ENCODE data around the gene LRP1. TPM values are rescaled to one million over a fixed set of nuclear protein-coding genes. Genes with fewer than 3 reads are reported as not detected.

LRP1 gene
- total RNA-seq, 1 experiment from 2014 or later = 25.1 TPM

DNA sequence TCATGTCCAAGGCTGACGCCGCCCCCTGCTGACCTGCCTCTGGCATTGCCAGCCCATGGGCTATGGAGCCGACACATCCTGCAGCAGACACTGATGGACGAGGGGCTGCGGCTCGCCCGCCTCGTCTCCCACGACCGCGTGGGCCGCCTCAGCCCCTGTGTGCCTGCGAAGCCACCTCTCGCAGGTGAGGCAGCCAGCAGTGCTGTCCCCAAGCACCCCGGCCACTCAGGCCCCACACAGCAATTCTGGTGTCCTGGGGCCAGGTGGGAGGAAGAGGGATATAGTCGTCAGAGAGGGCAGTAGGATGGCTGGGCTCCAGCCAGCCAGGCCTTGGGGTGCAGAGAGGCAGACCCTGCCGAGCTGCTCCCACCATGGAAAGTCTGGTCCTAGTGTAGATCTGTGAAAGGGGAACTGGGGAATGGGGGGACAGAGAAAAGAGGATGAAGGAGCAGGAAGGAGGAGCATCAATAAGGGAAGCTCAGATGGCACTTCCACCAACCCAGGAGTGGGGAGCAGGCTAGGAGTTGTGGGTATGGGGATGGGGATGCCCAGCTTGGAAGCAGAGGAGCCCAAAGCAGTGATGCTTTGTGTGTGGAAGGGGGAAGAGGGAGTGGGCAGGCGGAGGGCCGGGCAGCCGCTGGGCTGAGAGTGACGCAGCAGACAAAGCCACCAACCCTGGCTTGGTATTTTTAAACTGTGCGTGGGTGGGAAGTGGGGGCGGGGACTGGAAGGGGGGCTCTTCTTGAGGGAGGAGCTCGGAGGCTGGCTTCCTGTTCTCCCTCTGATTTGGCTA is 34.7 kb upstream of the LRP1 start:
- in situ Hi-C loops (cut with HindIII; ENCODE audit: low sequenced_read_pairs) = no loop called here
- peak; percentile 64 for DNase-seq (ENCODE audit: low spot score)

- in situ Hi-C loops (cut with HindIII; ENCODE audit: low sequenced_read_pairs) = no loop called here
- no peak for DNase-seq (ENCODE audit: low spot score)
Measured at GRCh38 chr12:57094208-57095160, 33.8 kb upstream of the LRP1 start.

DNA sequence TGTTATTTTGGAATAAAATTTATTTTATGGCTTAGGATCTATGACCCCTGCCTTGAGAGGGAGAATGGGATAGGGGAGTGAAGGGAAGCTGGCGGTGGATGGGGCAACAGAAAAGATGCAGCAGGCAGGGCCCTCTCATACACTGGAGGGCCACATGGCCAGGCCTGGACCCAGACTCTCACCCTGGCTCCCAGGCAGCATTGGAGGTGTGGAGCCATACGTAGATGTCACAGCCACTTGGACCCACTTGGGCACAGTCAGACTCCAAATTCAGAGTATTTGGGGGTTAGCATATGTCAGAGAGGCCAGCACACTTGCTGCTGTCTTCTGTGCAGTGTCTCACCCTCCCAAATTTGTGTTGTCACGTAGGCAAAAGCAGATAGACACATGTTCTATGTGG is 32.8 kb upstream of the LRP1 start:
- DNase-seq (ENCODE audit: low spot score) = no peak
- in situ Hi-C loops (cut with HindIII; ENCODE audit: low sequenced_read_pairs) = no loop called here

DNA sequence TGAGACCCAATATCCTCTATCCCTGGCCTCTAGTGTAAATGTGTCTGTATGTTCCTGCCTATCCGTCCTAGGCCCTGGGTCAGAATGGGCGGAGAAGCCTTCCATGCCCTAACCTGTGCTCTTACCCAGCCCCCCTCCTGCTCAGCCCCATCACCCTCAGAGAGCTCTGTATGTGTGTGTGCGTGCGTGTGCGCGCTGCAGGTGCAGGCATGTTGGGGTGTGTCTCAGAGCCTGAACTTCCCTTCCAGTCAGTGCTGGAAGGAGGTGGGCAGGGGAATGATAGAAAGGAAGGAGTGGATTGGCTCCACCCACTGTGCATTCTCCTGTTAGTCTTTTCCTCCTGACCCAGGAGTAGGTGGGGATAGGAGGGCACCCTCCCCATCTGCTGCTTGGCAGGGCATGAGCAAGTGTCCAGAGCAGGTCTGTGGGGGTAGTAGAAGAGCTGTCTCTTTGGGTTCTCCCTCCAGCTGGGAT is 32.1 kb upstream of the LRP1 start:
- peak; percentile 41 for DNase-seq (ENCODE audit: low spot score)
- in situ Hi-C loops (cut with HindIII; ENCODE audit: low sequenced_read_pairs) = no loop called here

GRCh38 chr12:57096748-57097553 is 31.3 kb upstream of the LRP1 start:
- no peak for DNase-seq (ENCODE audit: low spot score)
- in situ Hi-C loops (cut with HindIII; ENCODE audit: low sequenced_read_pairs) = no loop called here

DNA sequence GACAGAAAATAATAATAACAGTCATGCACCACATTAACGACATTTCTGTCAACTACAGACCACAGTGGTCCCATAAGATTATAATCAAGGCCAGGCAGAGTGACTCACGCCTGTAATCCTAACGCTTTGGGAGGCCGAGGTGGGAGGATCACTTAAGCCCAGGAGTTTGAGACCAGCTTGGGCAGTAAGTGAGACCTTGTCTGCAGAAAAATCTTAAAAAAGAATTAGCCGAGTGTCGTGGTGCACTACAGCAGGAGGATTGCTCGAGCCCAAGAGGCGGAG is 30.8 kb upstream of the LRP1 start:
- DNase-seq (ENCODE audit: low spot score) = no peak
- in situ Hi-C loops (cut with HindIII; ENCODE audit: low sequenced_read_pairs) = no loop called here

DNA sequence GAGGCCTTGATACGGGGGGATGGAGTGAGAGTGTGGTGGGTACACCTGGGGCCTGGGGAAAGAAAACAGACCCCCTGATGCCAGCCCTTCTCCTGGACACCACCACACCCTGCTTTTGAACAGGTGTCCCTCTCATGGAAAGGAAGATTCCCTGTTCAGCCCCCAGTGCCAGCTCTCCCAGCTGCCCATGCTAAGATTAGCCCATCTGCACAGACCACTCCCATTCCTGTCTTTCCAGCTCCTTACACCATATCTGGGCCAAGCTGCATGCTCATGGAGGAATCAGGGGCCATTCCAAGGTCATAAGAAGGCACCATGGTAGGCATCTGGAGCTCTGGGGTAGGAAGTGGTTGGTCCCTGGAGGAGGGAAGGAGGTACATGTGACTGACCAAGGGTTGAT is 29.7 kb upstream of the LRP1 start:
- DNase-seq (ENCODE audit: low spot score) = no peak
- in situ Hi-C loops (cut with HindIII; ENCODE audit: low sequenced_read_pairs) = no loop called here

- in situ Hi-C loops (cut with HindIII; ENCODE audit: low sequenced_read_pairs) = no loop called here
- no peak for DNase-seq (ENCODE audit: low spot score)
Measured at GRCh38 chr12:57099047-57099714, 29.1 kb upstream of the LRP1 start.

GRCh38 chr12:57099766-57100165 is 28.5 kb upstream of the LRP1 start:
- DNase-seq (ENCODE audit: low spot score) = no peak
- in situ Hi-C loops (cut with HindIII; ENCODE audit: low sequenced_read_pairs) = no loop called here

- no peak for DNase-seq (ENCODE audit: low spot score)
- in situ Hi-C loops (cut with HindIII; ENCODE audit: low sequenced_read_pairs) = no loop called here
Measured at GRCh38 chr12:57101892-57102695, 26.2 kb upstream of the LRP1 start.

- no peak for DNase-seq (ENCODE audit: low spot score)
- in situ Hi-C loops (cut with HindIII; ENCODE audit: low sequenced_read_pairs) = no loop called here
Measured at GRCh38 chr12:57103856-57104255, 24.4 kb upstream of the LRP1 start.

DNA sequence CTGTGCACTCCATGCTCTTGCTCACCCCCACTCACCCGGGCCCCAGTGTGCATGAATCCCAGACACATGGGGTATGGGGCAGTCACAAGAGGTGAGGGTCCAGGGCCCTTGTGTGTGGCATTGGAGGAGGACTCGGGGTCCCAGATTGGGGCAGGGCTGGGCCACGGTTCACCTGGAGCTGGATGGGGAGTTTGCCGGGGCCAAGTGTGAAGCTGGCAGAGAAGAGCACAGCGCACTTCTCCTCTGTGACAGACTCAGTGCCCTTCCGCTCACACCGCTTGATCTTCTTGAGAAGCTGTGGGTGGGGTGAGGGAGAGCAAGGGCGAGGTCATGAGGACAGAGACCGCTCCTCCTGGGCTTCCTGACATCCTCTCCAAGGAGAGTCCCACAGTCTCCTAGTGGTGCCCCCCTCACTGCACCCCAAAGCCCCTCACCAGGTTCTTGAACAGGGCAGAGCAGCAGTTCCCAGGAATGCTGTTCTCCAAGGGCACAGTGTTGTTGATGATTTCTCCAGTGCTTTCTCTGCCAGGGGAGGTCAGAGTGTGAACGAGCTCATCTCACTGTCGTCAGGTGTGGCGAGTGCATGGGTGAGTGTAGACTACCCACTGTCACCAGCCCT is 23.9 kb upstream of the LRP1 start:
- no peak for DNase-seq (ENCODE audit: low spot score)
- in situ Hi-C loops (cut with HindIII; ENCODE audit: low sequenced_read_pairs) = no loop called here

GRCh38 chr12:57105011-57105753 is 23.1 kb upstream of the LRP1 start:
- DNase-seq (ENCODE audit: low spot score) = no peak
- in situ Hi-C loops (cut with HindIII; ENCODE audit: low sequenced_read_pairs) = no loop called here

- in situ Hi-C loops (cut with HindIII; ENCODE audit: low sequenced_read_pairs) = no loop called here
Measured at GRCh38 chr12:57106021-57106708, 22.1 kb upstream of the LRP1 start.

GRCh38 chr12:57107456-57108155 is 20.7 kb upstream of the LRP1 start:
- DNase-seq (ENCODE audit: low spot score) = no peak
- in situ Hi-C loops (cut with HindIII; ENCODE audit: low sequenced_read_pairs) = no loop called here

More at GRCh38 chr12:57106021-57106708, 22.1 kb upstream of the LRP1 start:
- no peak for DNase-seq (ENCODE audit: low spot score)

Data from G401 (cell line).